ENCODE measurements around the gene FIGLA.

GRCh38 chr2:70776266-70776665 lies 14.2 kb downstream of the FIGLA start:
- no peak for TF ChIP-seq CTCF (conservative IDR thresholded peaks at IDR 0.05)
- no peak for TF ChIP-seq ZFX (IDR thresholded peaks at IDR 0.05)

Data from C4-2B (cell line).